Dendritic cell treated with granulocyte-macrophage colony-stimulating factor and Interleukin-4, amounts not matched to agents 40 ng/mL and 50 ng/mL, for 4 days (primary cell): Measurements from ENCODE around the gene SH3BP2.

Experiments
- H3K27ac Mint-ChIP-seq: one replicate; pipeline ENCODE4 v1.8.0; 2022; ENCODE audit warnings: mild to moderate bottlenecking, mixed read lengths
- H3K27me3 Mint-ChIP-seq: one replicate; pipeline ENCODE4 v1.8.0; 2022; ENCODE audit warnings: mild to moderate bottlenecking, mixed read lengths
- H3K36me3 Mint-ChIP-seq: one replicate; pipeline ENCODE4 v1.8.0; 2022; ENCODE audit warnings: low read depth, mixed read lengths
- H3K4me1 Mint-ChIP-seq: one replicate; pipeline ENCODE4 v1.8.0; 2022; ENCODE audit warnings: low read depth, mixed read lengths
- H3K4me3 Mint-ChIP-seq: one replicate; pipeline ENCODE4 v1.8.0; 2022; ENCODE audit warnings: mild to moderate bottlenecking, moderate library complexity, mixed read lengths
- H3K9me3 Mint-ChIP-seq: one replicate; pipeline ENCODE4 v1.8.0; 2022; ENCODE audit warnings: mixed read lengths
- intact Hi-C: fragments of 100-400 bp; cut with micrococcal nuclease; formaldehyde crosslinking; loops from one replicate; pipeline ENCODE4 v1.15.0; 2022

SH3BP2 gene

GRCh38 chr4:2842687-2843262 is 49.9 kb downstream of the SH3BP2 start:
- H3K4me3 Mint-ChIP-seq = peak overlapping the region; percentile 86
- no peaks in the 10 kb centered on the region for H3K9me3 Mint-ChIP-seq
- H3K27me3 Mint-ChIP-seq = no peaks in the 10 kb centered on the region
- peaks cover 64% of the 10 kb centered on the region for H3K4me1 Mint-ChIP-seq
- peaks cover 40% of the 10 kb centered on the region for H3K36me3 Mint-ChIP-seq
- H3K27ac Mint-ChIP-seq = peak overlapping the region; percentile 93
- intact Hi-C loops = loop anchor here (10.0 kb wide), 1 partner anchor 92 kb away; no protein-coding TSS in a partner anchor

- H3K4me3 Mint-ChIP-seq = peak within 1 kb of the TSS; percentile 89
- H3K27ac Mint-ChIP-seq = peak within 1 kb of the TSS; percentile 93
- H3K36me3 Mint-ChIP-seq = peaks cover 40% of the 10 kb centered on the region
- peaks cover 60% of the 10 kb centered on the region for H3K4me1 Mint-ChIP-seq
- no peaks in the 10 kb centered on the region for H3K9me3 Mint-ChIP-seq
- intact Hi-C loops = loop anchor here (10.0 kb wide), 1 partner anchor 91 kb away; no protein-coding TSS in a partner anchor
- H3K27me3 Mint-ChIP-seq = no peaks in the 10 kb centered on the region
Observed at GRCh38 chr4:2843263-2843940, 50.5 kb downstream of the SH3BP2 start, which contains the start of gene ADD1. Gene ADD1 (plus strand): TSS chr4:2843844. CDS start chr4:2875916, 32,072 bp downstream.

- Mint-ChIP-seq H3K27me3 (no peaks in the 10 kb centered on the region), H3K4me3 (peak overlapping the region; percentile 89), H3K36me3 (peaks cover 36% of the 10 kb centered on the region), H3K4me1 (peaks cover 62% of the 10 kb centered on the region), H3K27ac (peak overlapping the region; percentile 93), H3K9me3 (no peaks in the 10 kb centered on the region)
- intact Hi-C loops = loop anchor here (10.0 kb wide), 1 partner anchor 91 kb away; no protein-coding TSS in a partner anchor
Observed at GRCh38 chr4:2843941-2844584, 51.2 kb downstream of the SH3BP2 start.

GRCh38 chr4:2846172-2846571 is 53.3 kb downstream of the SH3BP2 start:
- Mint-ChIP-seq H3K36me3 (peaks cover 23% of the 10 kb centered on the region), H3K27me3 (no peaks in the 10 kb centered on the region), H3K4me3 (peak overlapping the region; percentile 40), H3K9me3 (no peaks in the 10 kb centered on the region), H3K27ac (peak overlapping the region; percentile 93), H3K4me1 (peaks cover 78% of the 10 kb centered on the region)
- intact Hi-C loops = loop anchor here (10.0 kb wide), 1 partner anchor 89 kb away; no protein-coding TSS in a partner anchor

- peaks cover 18% of the 10 kb centered on the region for H3K36me3 Mint-ChIP-seq
- intact Hi-C loops = loop anchor here (10.0 kb wide), 1 partner anchor 87 kb away; no protein-coding TSS in a partner anchor
Observed at GRCh38 chr4:2847302-2847871, 54.5 kb downstream of the SH3BP2 start.

GRCh38 chr4:2848449-2848848 is 55.6 kb downstream of the SH3BP2 start:
- Mint-ChIP-seq H3K27ac (no peak overlapping the region), H3K4me1 (peaks cover 72% of the 10 kb centered on the region), H3K4me3 (no peak overlapping the region), H3K9me3 (no peaks in the 10 kb centered on the region), H3K27me3 (no peaks in the 10 kb centered on the region), H3K36me3 (peaks cover 19% of the 10 kb centered on the region)
- intact Hi-C loops = loop anchor here (10.0 kb wide), 1 partner anchor 86 kb away; no protein-coding TSS in a partner anchor

More at GRCh38 chr4:2847302-2847871, 54.5 kb downstream of the SH3BP2 start:
- Mint-ChIP-seq H3K4me1 (peaks cover 79% of the 10 kb centered on the region), H3K4me3 (no peak overlapping the region), H3K27ac (no peak overlapping the region), H3K9me3 (no peaks in the 10 kb centered on the region), H3K27me3 (no peaks in the 10 kb centered on the region)

- no peak overlapping the region for H3K27ac Mint-ChIP-seq
Observed at GRCh38 chr4:2849267-2850152, 56.6 kb downstream of the SH3BP2 start.

GRCh38 chr4:2850966-2851798 is 58.3 kb downstream of the SH3BP2 start:
- Mint-ChIP-seq H3K27ac (no peak overlapping the region), H3K27me3 (no peaks in the 10 kb centered on the region), H3K36me3 (peaks cover 32% of the 10 kb centered on the region), H3K4me1 (peaks cover 64% of the 10 kb centered on the region), H3K9me3 (no peaks in the 10 kb centered on the region), H3K4me3 (no peak overlapping the region)
- intact Hi-C loops = no loop called here

More at GRCh38 chr4:2849267-2850152, 56.6 kb downstream of the SH3BP2 start:
- H3K36me3 Mint-ChIP-seq = peaks cover 19% of the 10 kb centered on the region
- no peaks in the 10 kb centered on the region for H3K27me3 Mint-ChIP-seq
- no peak overlapping the region for H3K4me3 Mint-ChIP-seq
- intact Hi-C loops = loop anchor here (10.0 kb wide), 1 partner anchor 85 kb away; no protein-coding TSS in a partner anchor
- H3K4me1 Mint-ChIP-seq = peaks cover 75% of the 10 kb centered on the region
- H3K9me3 Mint-ChIP-seq = no peaks in the 10 kb centered on the region

- H3K27ac Mint-ChIP-seq = no peak overlapping the region
- H3K36me3 Mint-ChIP-seq = peaks cover 38% of the 10 kb centered on the region
- no peaks in the 10 kb centered on the region for H3K9me3 Mint-ChIP-seq
- H3K27me3 Mint-ChIP-seq = no peaks in the 10 kb centered on the region
- peaks cover 60% of the 10 kb centered on the region for H3K4me1 Mint-ChIP-seq
- intact Hi-C loops = no loop called here
- no peak overlapping the region for H3K4me3 Mint-ChIP-seq
Observed at GRCh38 chr4:2852481-2852921, 59.6 kb downstream of the SH3BP2 start.

- Mint-ChIP-seq H3K4me3 (no peak overlapping the region), H3K9me3 (no peaks in the 10 kb centered on the region), H3K4me1 (peaks cover 56% of the 10 kb centered on the region), H3K27ac (no peak overlapping the region), H3K27me3 (no peaks in the 10 kb centered on the region), H3K36me3 (peaks cover 47% of the 10 kb centered on the region)
- intact Hi-C loops = no loop called here
Observed at GRCh38 chr4:2855584-2855983, 62.7 kb downstream of the SH3BP2 start.

- no peak overlapping the region for H3K27ac Mint-ChIP-seq
- H3K9me3 Mint-ChIP-seq = no peaks in the 10 kb centered on the region
- peaks cover 53% of the 10 kb centered on the region for H3K36me3 Mint-ChIP-seq
- no peaks in the 10 kb centered on the region for H3K27me3 Mint-ChIP-seq
- H3K4me1 Mint-ChIP-seq = peaks cover 56% of the 10 kb centered on the region
- H3K4me3 Mint-ChIP-seq = no peak overlapping the region
- intact Hi-C loops = no loop called here
Observed at GRCh38 chr4:2856266-2856665, 63.4 kb downstream of the SH3BP2 start.

- Mint-ChIP-seq H3K4me1 (peaks cover 56% of the 10 kb centered on the region), H3K4me3 (no peak overlapping the region), H3K27ac (no peak overlapping the region), H3K9me3 (no peaks in the 10 kb centered on the region), H3K36me3 (peaks cover 53% of the 10 kb centered on the region), H3K27me3 (no peaks in the 10 kb centered on the region)
- intact Hi-C loops = no loop called here
Observed at GRCh38 chr4:2857349-2857927, 64.6 kb downstream of the SH3BP2 start.
